ENCODE measurements around the gene PARD6G.

PARD6G gene

DNA sequence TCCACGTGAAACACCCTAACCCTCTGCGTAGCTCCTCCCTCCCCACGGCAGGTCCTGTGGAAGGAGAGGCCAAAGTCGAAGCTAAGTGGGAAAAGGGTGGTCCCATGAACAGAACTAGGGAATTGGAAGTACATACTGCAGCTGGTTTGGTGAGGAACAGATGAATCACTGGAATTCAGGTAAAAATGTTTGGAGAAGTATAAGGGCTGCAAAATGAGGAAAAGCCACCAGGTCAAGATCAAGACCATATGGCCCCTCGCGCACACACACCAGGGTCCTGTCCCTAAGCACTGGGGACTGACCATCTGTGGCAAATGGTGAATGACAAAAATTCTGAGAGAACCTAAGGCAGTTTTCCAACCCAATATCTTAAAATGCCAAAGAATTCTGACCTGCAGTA lies 3.1 kb downstream of the PARD6G start:
- no peaks in the 10 kb centered on the region for H3K9me2 ChIP-seq (ENCODE audit: low read depth, low read length)
- no peak overlapping the region for H3K4me2 ChIP-seq (ENCODE audit: low read length)
- H3K9me3 ChIP-seq (ENCODE audit: low read length): no peaks in the 10 kb centered on the region
- H3K36me3 ChIP-seq (ENCODE audit: insufficient read depth, low read length): no peaks in the 10 kb centered on the region
- H3K4me1 ChIP-seq (ENCODE audit: insufficient read depth, low read length, severe bottlenecking): no peaks in the 10 kb centered on the region
- H3K4me3 ChIP-seq (ENCODE audit: low read depth, low read length, poor library complexity, severe bottlenecking): no peak overlapping the region
- no peak overlapping the region for H3K9ac ChIP-seq (ENCODE audit: low read length)
- TF ChIP-seq EZH2 (IDR thresholded peaks at IDR 0.05; ENCODE audit: borderline replicate concordance, low read length): no peak
- TF ChIP-seq, protein P1, sequence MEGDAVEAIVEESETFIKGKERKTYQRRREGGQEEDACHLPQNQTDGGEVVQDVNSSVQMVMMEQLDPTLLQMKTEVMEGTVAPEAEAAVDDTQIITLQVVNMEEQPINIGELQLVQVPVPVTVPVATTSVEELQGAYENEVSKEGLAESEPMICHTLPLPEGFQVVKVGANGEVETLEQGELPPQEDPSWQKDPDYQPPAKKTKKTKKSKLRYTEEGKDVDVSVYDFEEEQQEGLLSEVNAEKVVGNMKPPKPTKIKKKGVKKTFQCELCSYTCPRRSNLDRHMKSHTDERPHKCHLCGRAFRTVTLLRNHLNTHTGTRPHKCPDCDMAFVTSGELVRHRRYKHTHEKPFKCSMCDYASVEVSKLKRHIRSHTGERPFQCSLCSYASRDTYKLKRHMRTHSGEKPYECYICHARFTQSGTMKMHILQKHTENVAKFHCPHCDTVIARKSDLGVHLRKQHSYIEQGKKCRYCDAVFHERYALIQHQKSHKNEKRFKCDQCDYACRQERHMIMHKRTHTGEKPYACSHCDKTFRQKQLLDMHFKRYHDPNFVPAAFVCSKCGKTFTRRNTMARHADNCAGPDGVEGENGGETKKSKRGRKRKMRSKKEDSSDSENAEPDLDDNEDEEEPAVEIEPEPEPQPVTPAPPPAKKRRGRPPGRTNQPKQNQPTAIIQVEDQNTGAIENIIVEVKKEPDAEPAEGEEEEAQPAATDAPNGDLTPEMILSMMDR (IDR thresholded peaks at IDR 0.05; ENCODE audit: low read length): no peak
- peaks cover 4% of the 10 kb centered on the region; the same call in 1 of the 2 replicates for H3K27me3 ChIP-seq (ENCODE audit: insufficient read depth, low read length)
- no peak overlapping the region for H2AFZ ChIP-seq (ENCODE audit: low read length)
- no peaks in the 10 kb centered on the region for H4K20me1 ChIP-seq (ENCODE audit: insufficient read depth, low read length)
- H3K27ac ChIP-seq (ENCODE audit: low read depth, low read length, poor library complexity, severe bottlenecking): no peak overlapping the region
- no peaks in the 10 kb centered on the region for H3F3A ChIP-seq (ENCODE audit: insufficient read depth, low read length)
- no peaks in the 10 kb centered on the region for H3K79me2 ChIP-seq (ENCODE audit: insufficient read depth, low read length)

DNA sequence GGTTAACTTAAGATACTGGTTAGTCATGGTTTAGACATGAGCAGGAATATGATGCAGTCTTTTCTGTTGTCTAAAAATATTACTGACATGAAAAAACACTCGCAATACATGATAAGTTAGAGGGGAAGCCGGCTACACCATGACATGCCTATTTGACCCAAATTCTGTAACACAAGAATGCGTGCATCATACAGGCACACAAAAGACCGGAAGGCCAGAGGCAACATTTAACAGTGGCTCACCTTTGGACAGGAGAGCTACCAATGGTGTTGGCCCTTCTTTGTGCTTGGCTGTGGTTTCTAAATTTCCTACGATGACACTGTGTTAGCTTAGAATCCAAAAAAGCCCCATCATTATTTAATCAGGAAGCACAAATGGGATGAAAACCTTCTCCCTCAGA lies 4.1 kb downstream of the PARD6G start:
- Histone ChIP-seq H3K9me2 (ENCODE audit: low read depth, low read length) (no peaks in the 10 kb centered on the region), H3K27me3 (ENCODE audit: insufficient read depth, low read length) (peaks cover 4% of the 10 kb centered on the region; the same call in 1 of the 2 replicates), H3F3A (ENCODE audit: insufficient read depth, low read length) (no peaks in the 10 kb centered on the region), H3K36me3 (ENCODE audit: insufficient read depth, low read length) (no peaks in the 10 kb centered on the region), H4K20me1 (ENCODE audit: insufficient read depth, low read length) (no peaks in the 10 kb centered on the region), H3K4me1 (ENCODE audit: insufficient read depth, low read length, severe bottlenecking) (no peaks in the 10 kb centered on the region), H3K79me2 (ENCODE audit: insufficient read depth, low read length) (no peaks in the 10 kb centered on the region), H3K9ac (ENCODE audit: low read length) (no peak overlapping the region), H3K9me3 (ENCODE audit: low read length) (no peaks in the 10 kb centered on the region), H3K27ac (ENCODE audit: low read depth, low read length, poor library complexity, severe bottlenecking) (no peak overlapping the region), H2AFZ (ENCODE audit: low read length) (no peak overlapping the region), H3K4me3 (ENCODE audit: low read depth, low read length, poor library complexity, severe bottlenecking) (no peak overlapping the region), H3K4me2 (ENCODE audit: low read length) (no peak overlapping the region)
- TF ChIP-seq, protein P1 (IDR thresholded peaks at IDR 0.05; ENCODE audit: low read length): no peak

DNA sequence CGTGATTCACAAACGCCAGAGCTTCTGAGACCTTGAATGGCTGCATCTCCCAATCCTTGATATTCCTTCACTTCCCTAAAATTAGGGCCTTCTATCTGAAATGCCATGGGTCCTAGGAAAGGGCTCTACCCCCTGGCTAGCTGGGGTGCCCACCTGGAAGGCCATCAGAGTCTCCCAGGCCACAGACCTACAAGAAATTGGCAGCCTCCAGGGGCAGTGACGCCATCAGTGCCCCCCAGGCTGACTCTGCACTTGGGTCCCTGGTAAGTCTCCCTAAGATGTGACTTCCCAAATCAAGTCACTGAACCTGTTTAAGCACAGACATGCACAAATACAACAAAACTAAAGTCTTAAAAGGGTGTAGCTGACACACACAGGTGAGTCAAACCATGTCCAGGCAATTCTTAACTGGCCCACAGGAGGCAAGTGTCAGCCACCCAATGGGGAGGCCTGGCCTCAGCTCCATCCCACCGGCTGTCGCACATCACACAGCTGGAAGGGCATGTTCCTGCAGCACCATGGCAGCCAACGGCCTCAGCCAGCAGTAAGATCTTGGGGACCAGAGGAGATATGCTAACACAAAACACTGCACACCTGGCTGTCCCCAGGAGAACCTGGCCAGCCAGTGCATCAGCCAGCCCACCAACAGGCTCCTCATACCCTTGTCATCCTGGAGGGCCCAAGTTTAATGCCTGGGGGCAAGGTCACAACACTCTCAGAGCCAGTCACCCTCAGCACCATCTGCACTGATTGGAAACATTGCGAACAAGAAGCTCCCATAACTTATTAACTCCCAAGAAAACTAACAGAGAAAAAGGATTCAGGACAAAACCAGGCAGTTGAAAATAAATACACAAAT lies 5.2 kb downstream of the PARD6G start:
- H3K9me3 ChIP-seq (ENCODE audit: low read length): no peaks in the 10 kb centered on the region
- no peaks in the 10 kb centered on the region for H3K4me1 ChIP-seq (ENCODE audit: insufficient read depth, low read length, severe bottlenecking)
- H3K4me3 ChIP-seq (ENCODE audit: low read depth, low read length, poor library complexity, severe bottlenecking): no peak overlapping the region
- H3K36me3 ChIP-seq (ENCODE audit: insufficient read depth, low read length): no peaks in the 10 kb centered on the region
- H3K9ac ChIP-seq (ENCODE audit: low read length): no peak overlapping the region
- no peak overlapping the region for H2AFZ ChIP-seq (ENCODE audit: low read length)
- no peaks in the 10 kb centered on the region for H4K20me1 ChIP-seq (ENCODE audit: insufficient read depth, low read length)
- no peaks in the 10 kb centered on the region for H3K9me2 ChIP-seq (ENCODE audit: low read depth, low read length)
- H3K27me3 ChIP-seq (ENCODE audit: insufficient read depth, low read length): peaks cover 4% of the 10 kb centered on the region; the same call in 1 of the 2 replicates
- no peak overlapping the region for H3K4me2 ChIP-seq (ENCODE audit: low read length)
- no peaks in the 10 kb centered on the region for H3K79me2 ChIP-seq (ENCODE audit: insufficient read depth, low read length)
- TF ChIP-seq EZH2 (IDR thresholded peaks at IDR 0.05; ENCODE audit: borderline replicate concordance, low read length): no peak
- TF ChIP-seq, protein P1 (IDR thresholded peaks at IDR 0.05; ENCODE audit: low read length): no peak
- no peak overlapping the region for H3K27ac ChIP-seq (ENCODE audit: low read depth, low read length, poor library complexity, severe bottlenecking)
- no peaks in the 10 kb centered on the region for H3F3A ChIP-seq (ENCODE audit: insufficient read depth, low read length)

Measured in OCI-LY1 (cell line).